ENCODE results near the gene TSHB. TPM values are rescaled to one million over a fixed set of nuclear protein-coding genes. Genes with fewer than 3 reads are reported as not detected.

TSHB gene
- total RNA-seq, 1 donor from 2014 or later, result not detected

DNA sequence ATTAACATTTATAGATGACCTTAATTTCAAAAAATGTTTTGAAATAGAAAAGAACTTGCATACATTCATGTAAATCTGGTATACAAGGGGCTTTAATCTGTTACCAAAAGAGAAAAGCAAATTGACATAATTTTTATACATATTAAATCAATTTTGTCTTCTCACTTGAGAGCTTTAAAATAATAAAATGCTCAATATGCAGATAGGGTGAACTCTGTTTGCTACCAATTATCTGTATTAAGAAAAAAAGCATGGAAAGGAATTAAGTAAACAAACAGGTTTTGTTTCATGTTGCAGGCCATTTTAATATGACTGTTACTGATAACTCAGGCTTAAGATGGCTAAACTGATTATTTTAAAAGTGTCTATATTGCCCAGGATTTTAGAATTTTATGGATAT, 6.0 kb upstream of the TSHB start:
- intact Hi-C loops (cut with DNase I), result no loop called here
- no peak for TF ChIP-seq POLR2A (IDR thresholded peaks at IDR 0.05)
- no peak for TF ChIP-seq POLR2AphosphoS5 (IDR thresholded peaks at IDR 0.05; ENCODE audit: insufficient read depth in 1 of 2, low read depth in 1 of 2)
- TF ChIP-seq, protein P1, sequence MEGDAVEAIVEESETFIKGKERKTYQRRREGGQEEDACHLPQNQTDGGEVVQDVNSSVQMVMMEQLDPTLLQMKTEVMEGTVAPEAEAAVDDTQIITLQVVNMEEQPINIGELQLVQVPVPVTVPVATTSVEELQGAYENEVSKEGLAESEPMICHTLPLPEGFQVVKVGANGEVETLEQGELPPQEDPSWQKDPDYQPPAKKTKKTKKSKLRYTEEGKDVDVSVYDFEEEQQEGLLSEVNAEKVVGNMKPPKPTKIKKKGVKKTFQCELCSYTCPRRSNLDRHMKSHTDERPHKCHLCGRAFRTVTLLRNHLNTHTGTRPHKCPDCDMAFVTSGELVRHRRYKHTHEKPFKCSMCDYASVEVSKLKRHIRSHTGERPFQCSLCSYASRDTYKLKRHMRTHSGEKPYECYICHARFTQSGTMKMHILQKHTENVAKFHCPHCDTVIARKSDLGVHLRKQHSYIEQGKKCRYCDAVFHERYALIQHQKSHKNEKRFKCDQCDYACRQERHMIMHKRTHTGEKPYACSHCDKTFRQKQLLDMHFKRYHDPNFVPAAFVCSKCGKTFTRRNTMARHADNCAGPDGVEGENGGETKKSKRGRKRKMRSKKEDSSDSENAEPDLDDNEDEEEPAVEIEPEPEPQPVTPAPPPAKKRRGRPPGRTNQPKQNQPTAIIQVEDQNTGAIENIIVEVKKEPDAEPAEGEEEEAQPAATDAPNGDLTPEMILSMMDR (IDR thresholded peaks at IDR 0.05), result no peak
- no peak for DNase-seq (ENCODE audit: extremely low spot score in 2 of 2)
- no peaks in the 10 kb centered on the region for H3K36me3 ChIP-seq
- no peak overlapping the region for H3K27ac ChIP-seq
- no peaks in the 10 kb centered on the region for H3K9me3 ChIP-seq
- no peak overlapping the region for H3K4me3 ChIP-seq
- no peaks in the 10 kb centered on the region for H3K27me3 ChIP-seq
- no peaks in the 10 kb centered on the region for H3K4me1 ChIP-seq

GRCh38 chr1:115031595-115031994, 2.0 kb downstream of the TSHB start:
- no peaks in the 10 kb centered on the region for H3K27me3 ChIP-seq
- no peak for TF ChIP-seq POLR2A (IDR thresholded peaks at IDR 0.05)
- no peaks in the 10 kb centered on the region for H3K36me3 ChIP-seq
- intact Hi-C loops (cut with DNase I), result no loop called here
- no peaks in the 10 kb centered on the region for H3K9me3 ChIP-seq
- DNase-seq (ENCODE audit: extremely low spot score in 2 of 2), result no peak
- H3K27ac ChIP-seq, result no peak overlapping the region
- no peak overlapping the region for H3K4me3 ChIP-seq
- no peaks in the 10 kb centered on the region for H3K4me1 ChIP-seq

DNA sequence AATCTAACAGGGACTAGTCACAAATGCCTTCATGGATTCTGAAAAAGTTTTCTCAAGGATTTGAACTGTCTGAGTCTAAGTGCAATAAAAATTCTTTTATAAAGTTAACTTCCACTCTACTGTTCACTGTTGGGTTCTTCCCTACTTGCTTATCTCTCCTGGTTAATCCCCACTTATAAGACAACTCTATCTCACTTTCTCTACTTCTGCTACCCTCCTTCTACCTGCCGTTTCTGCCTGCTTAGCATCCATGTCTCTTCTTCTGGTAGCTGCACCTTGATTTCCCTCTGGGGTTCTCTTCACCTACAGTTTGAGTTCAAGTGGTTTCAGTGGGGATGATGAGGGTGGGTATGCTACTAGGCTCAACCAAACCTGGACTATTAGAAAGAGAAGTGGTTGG, 6.0 kb downstream of the TSHB start:
- Histone ChIP-seq H3K27me3 (no peaks in the 10 kb centered on the region), H3K9me3 (no peaks in the 10 kb centered on the region), H3K4me3 (no peak overlapping the region), H3K4me1 (no peaks in the 10 kb centered on the region), H3K36me3 (no peaks in the 10 kb centered on the region), H3K27ac (no peak overlapping the region)
- intact Hi-C loops (cut with DNase I), result no loop called here
- no peak for DNase-seq (ENCODE audit: extremely low spot score in 2 of 2)
- TF ChIP-seq POLR2AphosphoS5 (IDR thresholded peaks at IDR 0.05; ENCODE audit: insufficient read depth in 1 of 2, low read depth in 1 of 2) (no peak), POLR2A (IDR thresholded peaks at IDR 0.05) (no peak)
- TF ChIP-seq, protein P1 (IDR thresholded peaks at IDR 0.05), result no peak

DNA sequence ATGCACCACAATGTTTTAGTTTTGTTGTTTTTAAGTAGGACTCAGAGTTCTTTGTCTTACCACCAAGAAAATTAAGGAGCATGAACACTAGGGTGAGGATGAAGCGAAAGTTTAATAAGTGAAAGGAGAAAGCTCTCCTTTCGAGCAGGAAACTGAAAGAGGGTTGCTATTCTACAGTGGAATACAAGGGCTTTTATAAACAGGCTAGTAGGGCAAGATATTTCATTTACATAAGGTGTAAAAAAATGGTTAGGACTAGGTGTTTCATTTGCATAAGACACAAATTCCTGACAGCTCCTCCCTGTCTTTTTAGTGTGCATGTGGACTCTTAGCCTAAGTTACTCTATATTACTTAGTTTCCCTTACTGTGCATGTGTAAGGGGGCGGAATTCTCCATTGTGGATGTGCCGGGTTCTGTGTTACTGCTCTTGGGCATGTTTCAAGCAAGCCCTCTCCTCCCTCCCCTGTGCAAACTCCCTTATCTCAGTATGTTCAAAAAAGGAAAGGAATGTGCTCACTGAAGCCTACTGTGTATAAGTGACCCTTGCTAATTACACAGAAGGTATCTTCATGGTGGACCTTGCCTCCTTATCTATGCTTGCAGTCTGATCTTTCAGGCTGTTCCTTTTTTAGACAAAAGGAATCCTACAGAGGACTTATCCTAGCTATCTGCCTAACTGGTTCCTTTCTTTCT, 7.3 kb downstream of the TSHB start:
- H3K4me3 ChIP-seq, result no peak overlapping the region
- no peaks in the 10 kb centered on the region for H3K36me3 ChIP-seq
- H3K4me1 ChIP-seq, result no peaks in the 10 kb centered on the region
- DNase-seq (ENCODE audit: extremely low spot score in 2 of 2), result no peak
- H3K9me3 ChIP-seq, result no peaks in the 10 kb centered on the region
- no peaks in the 10 kb centered on the region for H3K27me3 ChIP-seq
- TF ChIP-seq POLR2AphosphoS5 (IDR thresholded peaks at IDR 0.05; ENCODE audit: insufficient read depth in 1 of 2, low read depth in 1 of 2) (no peak), POLR2A (IDR thresholded peaks at IDR 0.05) (no peak)
- TF ChIP-seq, protein P1 (IDR thresholded peaks at IDR 0.05), result no peak
- no peak overlapping the region for H3K27ac ChIP-seq
- intact Hi-C loops (cut with DNase I), result no loop called here

DNA sequence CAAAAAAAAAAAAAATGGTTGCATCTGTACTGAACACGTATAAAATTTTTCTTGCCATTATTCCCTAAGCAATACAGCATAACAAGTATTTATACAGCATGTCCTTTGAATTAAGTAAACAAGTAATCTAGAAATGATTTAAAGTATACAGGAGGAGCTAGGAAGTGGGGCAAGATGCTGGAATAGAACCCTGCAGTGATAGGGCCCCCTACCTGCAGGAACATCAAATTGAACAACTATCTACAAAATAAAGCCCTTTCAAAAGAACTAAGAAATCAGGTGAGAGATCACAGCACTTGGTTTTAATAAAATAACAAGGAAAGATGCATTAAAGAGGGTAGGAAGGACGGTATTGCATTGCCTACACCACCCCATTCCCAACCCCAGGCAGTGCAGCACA, 10.9 kb downstream of the TSHB start:
- Histone ChIP-seq H3K9me3 (no peaks in the 10 kb centered on the region), H3K36me3 (no peaks in the 10 kb centered on the region), H3K4me3 (no peak overlapping the region), H3K4me1 (no peaks in the 10 kb centered on the region), H3K27ac (no peak overlapping the region), H3K27me3 (no peaks in the 10 kb centered on the region)
- intact Hi-C loops (cut with DNase I), result no loop called here
- no peak for TF ChIP-seq POLR2AphosphoS5 (IDR thresholded peaks at IDR 0.05; ENCODE audit: insufficient read depth in 1 of 2, low read depth in 1 of 2)
- TF ChIP-seq, protein P1 (IDR thresholded peaks at IDR 0.05), result no peak
- TF ChIP-seq POLR2A (IDR thresholded peaks at IDR 0.05), result no peak
- no peak for DNase-seq (ENCODE audit: extremely low spot score in 2 of 2)

Data from vagina (tissue), 2 donors.